SK-N-MC (cell line): ENCODE results near the gene INSRR.

Experiments used
- EZH2 ChIP-seq: fragments of 200-600 bp; sonication (generic); IDR thresholded peaks from one replicate; pipeline ENCODE4 v1.6.1; 2017; ENCODE audit warnings: antibody characterized with exemption
- POLR2AphosphoS5 ChIP-seq: IDR thresholded peaks from 2 replicates; pipeline ENCODE4 v1.6.1; 2012; ENCODE audit warnings: mild to moderate bottlenecking, low read depth, low read length, borderline replicate concordance

- TF ChIP-seq POLR2AphosphoS5 (no peak), EZH2 (no peak)
Observed at GRCh38 chr1:156868341-156868740, 9.4 kb upstream of the INSRR start.
